ENCODE results near the gene GPS1. TPM values are rescaled to one million over a fixed set of nuclear protein-coding genes. Genes with fewer than 3 reads are reported as not detected.

GPS1 gene
- total and polyA plus RNA-seq, 2 of the 4 experiments (the other 2 are of a cell fraction) = 157 to 181 TPM

DNA sequence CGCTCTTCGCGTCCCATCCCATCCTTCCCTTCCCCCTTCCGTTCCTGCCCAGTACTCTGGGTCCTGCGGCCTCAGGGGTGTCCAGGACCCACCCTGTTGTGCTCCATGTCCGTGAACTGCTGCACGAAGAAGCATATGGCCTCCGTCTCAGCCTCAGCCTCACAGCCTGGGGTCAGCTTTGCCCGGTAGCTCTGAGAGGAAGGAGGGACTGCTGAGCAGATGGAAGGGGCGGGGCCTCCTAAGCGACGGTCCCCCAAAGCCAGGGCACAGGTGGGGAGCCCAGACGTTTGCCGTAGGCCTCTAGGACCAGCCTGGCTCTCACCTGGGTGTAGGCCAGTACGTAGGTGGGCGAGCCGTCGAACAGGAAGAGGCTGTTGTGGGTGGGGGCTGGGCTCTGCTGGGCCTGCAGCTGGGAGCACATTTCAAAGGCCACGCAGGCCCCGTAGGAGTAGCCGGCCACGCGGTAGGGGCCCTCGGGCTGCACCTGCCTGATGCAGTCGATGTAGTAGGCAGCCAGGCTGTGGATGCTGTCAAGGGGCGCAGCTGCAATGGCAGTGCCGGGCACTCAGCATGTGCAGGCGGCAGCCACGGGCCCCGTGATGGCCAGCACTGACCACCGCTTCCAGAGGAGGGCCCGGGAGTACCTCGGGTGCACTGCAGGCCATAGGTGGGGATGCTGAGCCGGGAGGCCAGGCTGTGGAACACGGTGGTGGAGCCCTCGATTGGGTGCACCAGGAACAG is 28.5 kb downstream of the GPS1 start:
- no peak overlapping the region for H3K4me3 ChIP-seq (ENCODE audit: insufficient read depth, low read depth, low read length)
- no peak overlapping the region for H3K4me2 ChIP-seq (ENCODE audit: low read depth, low read length)
- H3K9ac ChIP-seq (ENCODE audit: low read depth, low read length) = no peak overlapping the region
- no peaks in the 10 kb centered on the region for H3K27me3 ChIP-seq (ENCODE audit: control insufficient read depth, insufficient read depth, low read length)
- no peak overlapping the region for H2AK5ac ChIP-seq (ENCODE audit: low read depth, low read length)
- H4K20me1 ChIP-seq (ENCODE audit: insufficient read depth, low read length) = no peaks in the 10 kb centered on the region; the same call in 1 of the 2 replicates
- no peaks in the 10 kb centered on the region for H3K9me3 ChIP-seq (ENCODE audit: control insufficient read depth, insufficient read depth, low read length)
- CTCF ChIA-PET = no interaction called here
- no peak overlapping the region for H3K23ac ChIP-seq (ENCODE audit: low read depth, low read length)
- intact Hi-C loops (cut with micrococcal nuclease) (no loop called here), dilution Hi-C loops (cut with HindIII; ENCODE audit: low sequenced_read_pairs, unreplicated experiment) (no loop called here), in situ Hi-C loops (cut with MboI; ENCODE audit: low sequenced_read_pairs) (no loop called here)
- H3K18ac ChIP-seq (ENCODE audit: low read depth, low read length) = no peak overlapping the region
- no TSS peak for BruUV-seq (replicated peaks)
- no peaks in the 10 kb centered on the region for H3K4me1 ChIP-seq (ENCODE audit: control insufficient read depth, insufficient read depth, low read length)
- no peak overlapping the region for H2BK15ac ChIP-seq (ENCODE audit: low read depth, low read length)
- H2BK5ac ChIP-seq (ENCODE audit: low read depth, low read length, poor library complexity, severe bottlenecking) = no peak overlapping the region
- no peak overlapping the region for H3K27ac ChIP-seq (ENCODE audit: insufficient read depth, low read length)
- POLR2A ChIA-PET (ENCODE audit: unreplicated experiment) = no interaction called here
- no peak overlapping the region for H3K56ac ChIP-seq (ENCODE audit: extremely low read depth, insufficient read depth, low read length)
- no peaks in the 10 kb centered on the region for H3K9me1 ChIP-seq (ENCODE audit: insufficient read depth, low read length)
- no peak overlapping the region for H2BK20ac ChIP-seq (ENCODE audit: low read depth, low read length)
- no peak for ATAC-seq (ENCODE audit: low read depth)
- no peak overlapping the region for H4K8ac ChIP-seq (ENCODE audit: low read depth in 2 of 2, low read length in 2 of 2)
- H4K91ac ChIP-seq (ENCODE audit: insufficient read depth, low read depth, low read length) = no peak overlapping the region
- DNase-seq = no peak
- no peak overlapping the region for H3K4ac ChIP-seq (ENCODE audit: low read depth, low read length)
- whole genome bisulfite sequencing, 2 experiments (ENCODE audit: extremely low coverage in 2 of 2, insufficient read length in 1 of 2) = 90% methylated on average over 22 of the region's 36 CpGs; no CpG with 5 or more reads in 1 of the 2 experiments
- H2AFZ ChIP-seq (replicated peaks; ENCODE audit: low read length, poor library complexity) = peak overlapping the region; percentile 21
- no peak overlapping the region for H3K14ac ChIP-seq (replicated peaks; ENCODE audit: low read depth, low read length)
- H4K5ac ChIP-seq (ENCODE audit: low read depth, low read length) = no peak overlapping the region
- TF ChIP-seq CTCF (conservative IDR thresholded peaks at IDR 0.05; ENCODE audit: low read depth, low read length) (no peak), RFX5 (IDR thresholded peaks at IDR 0.05; ENCODE audit: low read depth, low read length) (no peak), CEBPB (IDR thresholded peaks at IDR 0.05; ENCODE audit: low read depth, low read length) (no peak), SMC3 (IDR thresholded peaks at IDR 0.05; ENCODE audit: low read depth, low read length) (no peak), RCOR1 (IDR thresholded peaks at IDR 0.05; ENCODE audit: insufficient replicate concordance, low read length) (no peak), POLR2A (IDR thresholded peaks at IDR 0.05; ENCODE audit: low read depth, low read length) (no peak), RAD21 (IDR thresholded peaks at IDR 0.05; ENCODE audit: low read length) (no peak), FOS (IDR thresholded peaks at IDR 0.05; ENCODE audit: low read depth, low read length) (no peak), MAZ (IDR thresholded peaks at IDR 0.05; ENCODE audit: borderline replicate concordance, low read depth, low read length) (no peak), MAFK (IDR thresholded peaks at IDR 0.05; ENCODE audit: low read depth, low read length) (no peak), NFE2L2 (IDR thresholded peaks at IDR 0.05; ENCODE audit: low read depth, low read length) (no peak)
- H3K36me3 ChIP-seq (ENCODE audit: control insufficient read depth, insufficient read depth, low read length) = peaks cover 61% of the 10 kb centered on the region
- H2AK9ac ChIP-seq (replicated peaks; ENCODE audit: low read depth, low read length, poor library complexity) = no peak overlapping the region
- no peaks in the 10 kb centered on the region for H3K79me1 ChIP-seq (ENCODE audit: low read depth in 1 of 2, low read length in 2 of 2)
- H2BK120ac ChIP-seq (ENCODE audit: low read depth, low read length) = no peak overlapping the region

Data from IMR-90 (cell line).